Esophagus (tissue), 2 donors: ENCODE data around the gene POU2AF2. TPM values are rescaled to one million over a fixed set of nuclear protein-coding genes. Genes with fewer than 3 reads are reported as not detected.
"Not testable (repeated sequence)": the region's sequence is repeated elsewhere in the genome, so short reads cannot be mapped to it uniquely, and the experiment has no call there.

Source experiments
- H3K27ac ChIP-seq, 2 donors: one replicate each; pipeline ENCODE4 v1.5.1; 2013; ENCODE audit warnings: low read depth in 2 of 2, mild to moderate bottlenecking in 2 of 2, inconsistent platforms in 1 of 2, low read length in 1 of 2, moderate library complexity in 1 of 2
- H3K27me3 ChIP-seq, 2 donors: one replicate each; pipeline ENCODE4 v1.6.1; 2013; ENCODE audit warnings: low read length in 2 of 2, control low read depth in 1 of 2, mild to moderate bottlenecking in 1 of 2; ENCODE audit not compliant: insufficient read depth in 2 of 2, control insufficient read depth in 1 of 2
- H3K36me3 ChIP-seq, 2 donors: one replicate each; pipeline ENCODE4 v1.6.1; 2013; ENCODE audit warnings: low read length in 1 of 2; ENCODE audit not compliant: control insufficient read depth in 2 of 2, insufficient read depth in 2 of 2
- H3K4me1 ChIP-seq, 2 donors: one replicate each; pipeline ENCODE4 v1.6.1; 2013; ENCODE audit warnings: low read length in 1 of 2; ENCODE audit not compliant: control insufficient read depth in 2 of 2, insufficient read depth in 2 of 2
- H3K4me3 ChIP-seq, 2 donors: one replicate each; pipeline ENCODE4 v1.5.1; 2013; ENCODE audit warnings: low read length in 2 of 2, mild to moderate bottlenecking in 2 of 2, low read depth in 1 of 2, moderate library complexity in 1 of 2
- H3K9me3 ChIP-seq, 2 donors: one replicate each; pipeline ENCODE4 v1.6.1; 2013; ENCODE audit warnings: mild to moderate bottlenecking in 2 of 2, low read depth in 1 of 2, low read length in 1 of 2, moderate library complexity in 1 of 2; ENCODE audit not compliant: control insufficient read depth in 2 of 2, insufficient read depth in 1 of 2
- WGBS, 2 donors: extraction: QIAGEN DNeasy Blood & Tissue Kit; methylation state at CpG; one replicate each; pipeline ENCODE4 v1.1.7; 2013; 5-methylcytosine and 5-hydroxymethylcytosine counted together
- polyA plus RNA-seq, 2 donors: library from polyadenylated mRNA; stranded (reverse); fragments of 200-250 nt; gene quantifications; one replicate each; pipeline ENCODE4 v1.2.3, GENCODE V29; 2013
- donor health status: healthy with polysubstance abuse.
- donor health status: Bipolar disorder and iron deficiency.

POU2AF2 gene
- polyA plus RNA-seq, 2 donors: 0.04 TPM; not detected in 1

GRCh38 chr11:111307472-111308108 lies 62.1 kb downstream of the POU2AF2 start:
- H3K4me3 ChIP-seq: no peak overlapping the region
- H3K36me3 ChIP-seq: no peaks in the 10 kb centered on the region
- H3K9me3 ChIP-seq: no peaks in the 10 kb centered on the region
- H3K4me1 ChIP-seq: peaks cover 0 to 5% of the 10 kb centered on the region in 2 donors
- 57% methylated on average over 3 of the region's 3 CpGs for WGBS, 2 donors
- H3K27ac ChIP-seq: peak overlapping the region; percentile 28 to 42
- no peaks in the 10 kb centered on the region for H3K27me3 ChIP-seq

GRCh38 chr11:111308140-111308539 lies 62.6 kb downstream of the POU2AF2 start:
- Histone ChIP-seq H3K4me1 (peaks cover 0 to 5% of the 10 kb centered on the region in 2 donors), H3K9me3 (no peaks in the 10 kb centered on the region), H3K27ac (peak overlapping the region in 1 of 2 donors; percentile 28), H3K4me3 (no peak overlapping the region), H3K27me3 (no peaks in the 10 kb centered on the region), H3K36me3 (no peaks in the 10 kb centered on the region)
- WGBS, 2 donors: 53 to 56% methylated on average over 7 of the region's 7 CpGs

- H3K27ac ChIP-seq: peak overlapping the region; percentile 55 to 58
- H3K4me3 ChIP-seq: no peak overlapping the region
- no peaks in the 10 kb centered on the region for H3K27me3 ChIP-seq
- H3K36me3 ChIP-seq: no peaks in the 10 kb centered on the region
- 64% methylated on average over 5 of the region's 5 CpGs for WGBS, 2 donors
- H3K4me1 ChIP-seq: peaks cover 0 to 5% of the 10 kb centered on the region in 2 donors
- no peaks in the 10 kb centered on the region for H3K9me3 ChIP-seq
Observed at GRCh38 chr11:111309215-111309915, 63.8 kb downstream of the POU2AF2 start.

GRCh38 chr11:111310088-111310487 lies 64.6 kb downstream of the POU2AF2 start:
- H3K4me1 ChIP-seq: peaks cover 0 to 5% of the 10 kb centered on the region in 2 donors
- no peaks in the 10 kb centered on the region for H3K27me3 ChIP-seq
- peak overlapping the region; percentile 55 to 58 for H3K27ac ChIP-seq
- H3K4me3 ChIP-seq: no peak overlapping the region
- WGBS, 2 donors: 41 to 44% methylated on average over 3 of the region's 3 CpGs
- H3K9me3 ChIP-seq: no peaks in the 10 kb centered on the region
- H3K36me3 ChIP-seq: no peaks in the 10 kb centered on the region

- WGBS, 2 donors: 65 to 69% methylated on average over 6 of the region's 6 CpGs
- Histone ChIP-seq H3K36me3 (no peaks in the 10 kb centered on the region), H3K27ac (peak overlapping the region; percentile 5 to 16)
Observed at GRCh38 chr11:111310723-111311122, 65.2 kb downstream of the POU2AF2 start.

GRCh38 chr11:111312076-111312475 lies 66.6 kb downstream of the POU2AF2 start:
- WGBS, 2 donors: 51 to 65% methylated on average over 1 of the region's 1 CpG
- Histone ChIP-seq H3K27me3 (no peaks in the 10 kb centered on the region), H3K9me3 (no peaks in the 10 kb centered on the region), H3K4me1 (peaks cover 0 to 5% of the 10 kb centered on the region in 2 donors), H3K36me3 (no peaks in the 10 kb centered on the region), H3K4me3 (no peak overlapping the region), H3K27ac (no peak overlapping the region)

More at GRCh38 chr11:111310723-111311122, 65.2 kb downstream of the POU2AF2 start:
- Histone ChIP-seq H3K4me3 (no peak overlapping the region), H3K27me3 (no peaks in the 10 kb centered on the region), H3K9me3 (no peaks in the 10 kb centered on the region), H3K4me1 (peaks cover 0 to 5% of the 10 kb centered on the region in 2 donors)

- Histone ChIP-seq H3K4me1 (no peaks in the 10 kb centered on the region), H3K4me3 (no peak overlapping the region), H3K27me3 (no peaks in the 10 kb centered on the region), H3K36me3 (no peaks in the 10 kb centered on the region), H3K27ac (no peak overlapping the region), H3K9me3 (no peaks in the 10 kb centered on the region)
- 82 to 90% methylated on average over 6 of the region's 6 CpGs for WGBS, 2 donors
Observed at GRCh38 chr11:111319296-111319695, 73.8 kb downstream of the POU2AF2 start.

- not testable (repeated sequence) for H3K4me1 ChIP-seq, H3K9me3 ChIP-seq, H3K27ac ChIP-seq, H3K4me3 ChIP-seq, H3K36me3 ChIP-seq, H3K27me3 ChIP-seq
- 85 to 87% methylated on average over 6 of the region's 6 CpGs for WGBS, 2 donors
Observed at GRCh38 chr11:111320199-111320598, 74.7 kb downstream of the POU2AF2 start.

- Histone ChIP-seq H3K27ac (no peak overlapping the region), H3K4me1 (no peaks in the 10 kb centered on the region), H3K4me3 (no peak overlapping the region), H3K36me3 (no peaks in the 10 kb centered on the region), H3K27me3 (no peaks in the 10 kb centered on the region), H3K9me3 (no peaks in the 10 kb centered on the region)
- WGBS, 2 donors: 73 to 82% methylated on average over 5 of the region's 5 CpGs
Observed at GRCh38 chr11:111320728-111321568, 75.4 kb downstream of the POU2AF2 start.
